Transverse colon (tissue), 3 donors: ENCODE measurements around the gene FBXO36.

Source experiments
- CTCF ChIP-seq, 5 experiments: fragments of 200-600 bp in 3 of 5; fragments of 450-650 bp in 2 of 5; sonication (generic) in 3 of 5; IDR thresholded peaks; 1 replicate in 2 of 5; 2 replicates in 3 of 5; pipeline ENCODE4 v1.5.1; 2016 to 2017; ENCODE audit warnings: antibody characterized with exemption in 5 of 5, inconsistent platforms in 3 of 5, mild to moderate bottlenecking in 2 of 5, moderate library complexity in 1 of 5
- EP300 ChIP-seq: sonication (generic); formaldehyde crosslinking; IDR thresholded peaks from one replicate; pipeline ENCODE4 v1.6.1; 2017; ENCODE audit warnings: antibody characterized with exemption, low read depth

DNA sequence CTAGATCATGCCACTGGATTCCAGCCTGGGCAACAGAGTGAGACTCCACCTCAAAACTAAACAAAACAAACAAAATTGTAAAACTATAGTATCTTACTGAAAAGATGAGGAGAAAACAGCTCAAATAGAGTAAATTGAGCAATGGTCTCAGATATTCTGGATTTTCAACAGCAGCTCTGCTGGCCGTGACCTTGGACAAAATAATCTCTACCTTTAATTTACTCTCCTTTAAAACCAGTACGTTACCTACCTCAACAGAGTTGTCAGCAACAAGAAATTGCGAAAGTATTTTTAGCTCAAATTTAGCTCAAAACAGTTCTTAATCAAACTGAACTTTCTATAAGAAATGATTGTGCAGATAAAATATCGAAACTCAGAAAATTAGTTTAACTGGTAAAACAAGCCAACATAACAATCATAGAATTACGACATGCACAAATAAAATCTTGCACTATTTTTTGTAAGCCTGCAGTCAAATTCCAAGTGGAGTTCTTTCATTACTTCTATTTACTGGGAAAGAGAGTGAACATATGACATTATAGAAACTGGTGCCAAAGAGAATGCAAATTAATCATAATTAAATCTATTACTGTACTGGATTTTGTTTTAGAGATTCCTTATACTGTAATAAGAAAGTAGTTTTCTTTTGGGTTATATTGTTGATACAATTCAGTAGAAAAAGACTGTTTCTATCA is 41.3 kb upstream of the FBXO36 start:
- TF ChIP-seq EP300 (no peak), CTCF (IDR thresholded peaks at IDR 0.05) (no peak)
